Tibial nerve (tissue), 4 donors: ENCODE data around the gene MAN1B1. TPM values are rescaled to one million over a fixed set of nuclear protein-coding genes. Genes with fewer than 3 reads are reported as not detected.

Source experiments
- DNase-seq, 2 donors: peaks; one replicate each; pipeline ENCODE4 v3.0.0-alpha.2; 2019; ENCODE audit warnings: low spot score in 2 of 2
- H3K27ac ChIP-seq, 4 donors: fragments of 200-600 bp; sonication (generic) in 3 of 4; one replicate each; pipeline ENCODE4 v1.5.1; 2017 to 2019; ENCODE audit warnings: mild to moderate bottlenecking in 1 of 4
- H3K27me3 ChIP-seq, 2 donors: fragments of 200-600 bp; sonication (generic) in 1 of 2; one replicate each; pipeline versions ENCODE4 v1.5.1 to v1.6.0; 2017 to 2019
- H3K36me3 ChIP-seq, 3 donors: fragments of 200-600 bp; sonication (generic); one replicate each; pipeline ENCODE4 v1.5.1; 2018 to 2019
- H3K4me1 ChIP-seq, 4 donors: fragments of 200-600 bp; sonication (generic) in 3 of 4; one replicate each; pipeline ENCODE4 v1.5.1; 2017 to 2019
- H3K4me3 ChIP-seq, 4 donors: fragments of 200-600 bp; sonication (generic) in 3 of 4; one replicate each; pipeline ENCODE4 v1.5.1; 2017 to 2019; ENCODE audit warnings: mild to moderate bottlenecking in 1 of 4, moderate library complexity in 1 of 4
- H3K9me3 ChIP-seq, 4 donors: fragments of 200-600 bp; sonication (generic) in 3 of 4; one replicate each; pipeline ENCODE4 v1.5.1; 2017 to 2019
- CTCF ChIP-seq, 5 experiments: fragments of 200-600 bp in 3 of 5; fragments of 450-650 bp in 2 of 5; sonication (generic) in 3 of 5; IDR thresholded peaks; one replicate each; pipeline ENCODE4 v1.5.1; 2016 to 2019; ENCODE audit warnings: antibody characterized with exemption in 5 of 5, mild to moderate bottlenecking in 3 of 5, moderate library complexity in 2 of 5
- EP300 ChIP-seq, 2 donors: sonication (generic); formaldehyde crosslinking; IDR thresholded peaks; one replicate each; pipeline ENCODE4 v1.6.1; 2017; ENCODE audit warnings: antibody characterized with exemption in 2 of 2, mild to moderate bottlenecking in 1 of 2
- POLR2A ChIP-seq, 2 donors: fragments of 450-650 bp; IDR thresholded peaks; one replicate each; pipeline ENCODE4 v1.6.1; 2017; ENCODE audit warnings: antibody characterized with exemption in 2 of 2, mild to moderate bottlenecking in 2 of 2, moderate library complexity in 2 of 2
- WGBS, 2 donors: methylation state at CpG; one replicate each; pipeline ENCODE4 v1.1.5; 2018; 5-methylcytosine and 5-hydroxymethylcytosine counted together
- total RNA-seq, 4 donors: library from RNA; depleted of rRNA; stranded (reverse); fragments of >200 nt; gene quantifications; one replicate each; pipeline ENCODE4 v1.1.0, GENCODE V29; 2016

The MAN1B1 gene
- total RNA-seq, 4 donors from 2014 or later: 47.3 to 58.1 (median 52.1) TPM

- no peaks in the 10 kb centered on the region for H3K36me3 ChIP-seq
- DNase-seq: no peak
- peaks cover 0 to 8% of the 10 kb centered on the region in 2 donors for H3K27me3 ChIP-seq
- no peak overlapping the region for H3K27ac ChIP-seq
- peaks cover 0 to 35% (median 13%) of the 10 kb centered on the region in 4 donors for H3K4me1 ChIP-seq
- TF ChIP-seq POLR2A (IDR thresholded peaks at IDR 0.05) (no peak), CTCF (IDR thresholded peaks at IDR 0.05) (no peak), EP300 (IDR thresholded peaks at IDR 0.05) (no peak)
- H3K9me3 ChIP-seq: no peaks in the 10 kb centered on the region
- WGBS, 2 donors: 30 to 37% methylated on average over 3 to 4 of the region's 52 CpGs
- peak overlapping the region in 1 of 4 donors; percentile 50 for H3K4me3 ChIP-seq
These were observed 17.2 kb upstream of the MAN1B1 start for GRCh38 chr9:137069508-137070091.

GRCh38 chr9:137070201-137070905, 16.4 kb upstream of the MAN1B1 start, which contains the start of gene SAPCD2:
Gene SAPCD2, minus strand, starts transcription at chr9:137070557. Its CDS starts 97 bp downstream, at chr9:137070460.
- peak within 1 kb of the TSS; percentile 17 to 50 (median 31) for H3K4me3 ChIP-seq
- peaks cover 0 to 31% (median 13%) of the 10 kb centered on the region in 4 donors for H3K4me1 ChIP-seq
- H3K27ac ChIP-seq: peak within 1 kb of the TSS; percentile 53 to 91 (median 83)
- H3K27me3 ChIP-seq: peaks cover 0 to 8% of the 10 kb centered on the region in 2 donors
- WGBS, 2 donors: 1 to 3% methylated on average over 20 to 38 of the region's 74 CpGs
- H3K36me3 ChIP-seq: no peaks in the 10 kb centered on the region
- peak in 1 of 2 donors; percentile 27 for TF ChIP-seq POLR2A (IDR thresholded peaks at IDR 0.05)
- no peak for TF ChIP-seq CTCF (IDR thresholded peaks at IDR 0.05)
- TF ChIP-seq EP300 (IDR thresholded peaks at IDR 0.05): peak in 1 of 2 donors; percentile 12
- no peaks in the 10 kb centered on the region for H3K9me3 ChIP-seq
- DNase-seq: peak; percentile 65 to 66

GRCh38 chr9:137070906-137071275, 15.9 kb upstream of the MAN1B1 start:
- WGBS, 2 donors: 7 to 16% methylated on average over 5 to 6 of the region's 6 CpGs
- Histone ChIP-seq H3K36me3 (no peaks in the 10 kb centered on the region), H3K4me1 (peaks cover 0 to 31% (median 13%) of the 10 kb centered on the region in 4 donors), H3K27ac (peak overlapping the region; percentile 53 to 91 (median 83)), H3K4me3 (peak overlapping the region; percentile 17 to 50 (median 31)), H3K9me3 (no peaks in the 10 kb centered on the region), H3K27me3 (peaks cover 0 to 8% of the 10 kb centered on the region in 2 donors)
- TF ChIP-seq POLR2A (IDR thresholded peaks at IDR 0.05) (no peak), EP300 (IDR thresholded peaks at IDR 0.05) (peak in 1 of 2 donors; percentile 29), CTCF (IDR thresholded peaks at IDR 0.05) (peak in 3 of 5 experiments; percentile 9 to 60 (median 59))
- DNase-seq: peak in 1 of 2 donors; percentile 54

- no peaks in the 10 kb centered on the region for H3K36me3 ChIP-seq
- H3K4me3 ChIP-seq: peak overlapping the region in 1 of 4 donors; percentile 50
- H3K9me3 ChIP-seq: no peaks in the 10 kb centered on the region
- peak overlapping the region; percentile 36 to 91 (median 83) for H3K27ac ChIP-seq
- peaks cover 0 to 8% of the 10 kb centered on the region in 2 donors for H3K27me3 ChIP-seq
- TF ChIP-seq POLR2A (IDR thresholded peaks at IDR 0.05) (no peak), EP300 (IDR thresholded peaks at IDR 0.05) (no peak), CTCF (IDR thresholded peaks at IDR 0.05) (no peak)
- 60 to 77% methylated on average over 1 to 2 of the region's 2 CpGs for WGBS, 2 donors
- DNase-seq: no peak
- peaks cover 0 to 31% (median 13%) of the 10 kb centered on the region in 4 donors for H3K4me1 ChIP-seq
These were observed 15.5 kb upstream of the MAN1B1 start for GRCh38 chr9:137071282-137071681.

GRCh38 chr9:137073992-137074399, 12.8 kb upstream of the MAN1B1 start:
- no peak for TF ChIP-seq CTCF (IDR thresholded peaks at IDR 0.05)
- TF ChIP-seq POLR2A (IDR thresholded peaks at IDR 0.05): no peak
- TF ChIP-seq EP300 (IDR thresholded peaks at IDR 0.05): no peak
- no peak overlapping the region for H3K4me3 ChIP-seq
- H3K36me3 ChIP-seq: peaks cover 0 to 7% (median 3%) of the 10 kb centered on the region in 3 donors
- WGBS, 2 donors: 84 to 92% methylated on average over 8 of the region's 8 CpGs
- no peaks in the 10 kb centered on the region for H3K9me3 ChIP-seq
- DNase-seq: no peak
- H3K4me1 ChIP-seq: peaks cover 0 to 50% (median 24%) of the 10 kb centered on the region in 4 donors
- H3K27me3 ChIP-seq: peaks cover 0 to 7% of the 10 kb centered on the region in 2 donors
- H3K27ac ChIP-seq: no peak overlapping the region
